SU-DHL-6 (cell line): ENCODE data around the gene CAPN12.

Experiments used
- EZH2phosphoT487 ChIP-seq: fragments of 200-600 bp; sonication (generic), shearing (Covaris generic); conservative IDR thresholded peaks from 2 replicates; pipeline ENCODE4 v1.6.1; 2018; ENCODE audit warnings: mild to moderate bottlenecking, antibody characterized with exemption, low read length, moderate library complexity, mixed read lengths
- TF ChIP-seq, protein P1 (sequence below): fragments of 200-600 bp; sonication (generic); IDR thresholded peaks from one replicate; pipeline ENCODE4 v1.5.1; 2017; ENCODE audit warnings: antibody characterized with exemption, mild to moderate bottlenecking, low read length, moderate library complexity; ENCODE audit not compliant: insufficient read depth, poor library complexity, severe bottlenecking

GRCh38 chr19:38778733-38779132 lies 34.5 kb upstream of the CAPN12 start:
- TF ChIP-seq, protein P1, sequence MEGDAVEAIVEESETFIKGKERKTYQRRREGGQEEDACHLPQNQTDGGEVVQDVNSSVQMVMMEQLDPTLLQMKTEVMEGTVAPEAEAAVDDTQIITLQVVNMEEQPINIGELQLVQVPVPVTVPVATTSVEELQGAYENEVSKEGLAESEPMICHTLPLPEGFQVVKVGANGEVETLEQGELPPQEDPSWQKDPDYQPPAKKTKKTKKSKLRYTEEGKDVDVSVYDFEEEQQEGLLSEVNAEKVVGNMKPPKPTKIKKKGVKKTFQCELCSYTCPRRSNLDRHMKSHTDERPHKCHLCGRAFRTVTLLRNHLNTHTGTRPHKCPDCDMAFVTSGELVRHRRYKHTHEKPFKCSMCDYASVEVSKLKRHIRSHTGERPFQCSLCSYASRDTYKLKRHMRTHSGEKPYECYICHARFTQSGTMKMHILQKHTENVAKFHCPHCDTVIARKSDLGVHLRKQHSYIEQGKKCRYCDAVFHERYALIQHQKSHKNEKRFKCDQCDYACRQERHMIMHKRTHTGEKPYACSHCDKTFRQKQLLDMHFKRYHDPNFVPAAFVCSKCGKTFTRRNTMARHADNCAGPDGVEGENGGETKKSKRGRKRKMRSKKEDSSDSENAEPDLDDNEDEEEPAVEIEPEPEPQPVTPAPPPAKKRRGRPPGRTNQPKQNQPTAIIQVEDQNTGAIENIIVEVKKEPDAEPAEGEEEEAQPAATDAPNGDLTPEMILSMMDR, result no peak
- TF ChIP-seq EZH2phosphoT487, result no peak
